Measurements from ENCODE around the gene HUNK. TPM values are rescaled to one million over a fixed set of nuclear protein-coding genes. Genes with fewer than 3 reads are reported as not detected.
"Not testable (repeated sequence)": the region's sequence is repeated elsewhere in the genome, so short reads cannot be mapped to it uniquely, and the experiment has no call there.

HUNK gene
- polyA plus RNA-seq, 3 donors: 0.42 to 1.3 (median 1.3) TPM

DNA sequence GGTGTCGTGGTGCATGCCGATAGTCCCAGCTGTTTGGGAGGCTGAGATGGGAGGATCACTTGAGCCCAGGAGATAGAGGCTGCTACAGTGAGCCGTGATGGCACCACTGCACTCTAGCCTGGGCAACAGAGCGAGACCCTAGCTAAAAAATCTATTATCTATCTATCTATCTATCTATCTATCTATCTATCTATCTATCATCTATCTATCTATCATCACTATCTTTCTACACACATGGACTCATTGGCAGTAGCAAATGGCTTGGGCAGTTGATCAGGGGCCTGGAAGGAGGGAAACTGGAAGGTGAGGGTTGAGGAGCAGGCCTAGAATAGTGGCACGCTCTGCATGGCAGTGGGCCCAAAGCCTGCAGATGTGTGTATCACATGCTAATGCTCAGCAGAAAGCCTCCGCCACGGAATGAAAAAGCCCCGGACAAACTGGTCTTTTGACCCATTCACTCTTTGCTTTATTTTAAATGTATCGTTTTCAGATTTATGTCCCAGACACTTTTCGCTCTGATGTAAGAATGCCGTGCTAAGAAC is 7.3 kb upstream of the HUNK start:
- WGBS, 3 donors: 70 to 90% (median 90%) methylated on average over 11 of the region's 11 CpGs

DNA sequence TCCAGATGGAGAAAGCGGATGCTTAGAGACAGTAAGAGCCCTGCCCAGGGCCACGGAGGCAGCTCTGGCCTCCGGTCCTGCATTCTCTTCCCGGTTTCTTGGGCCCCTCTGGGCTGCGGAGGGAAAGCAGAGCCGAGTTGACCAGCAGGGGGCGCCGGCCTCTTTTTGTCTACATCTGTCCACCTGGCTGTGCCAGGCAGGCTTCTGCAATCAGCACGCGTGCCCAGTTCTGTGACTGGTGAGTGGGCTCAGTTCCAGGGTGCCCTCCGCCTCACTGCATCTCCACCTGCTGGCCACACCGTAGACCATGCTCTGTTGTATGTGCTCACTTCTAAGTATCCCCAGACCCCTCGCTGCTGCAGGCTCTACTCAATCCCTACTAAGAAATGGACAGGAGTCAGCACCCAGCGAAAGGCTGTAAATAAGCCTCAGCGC is 6.7 kb upstream of the HUNK start:
- no peak overlapping the region for H3K27ac ChIP-seq (ENCODE audit: low read depth, low read length)
- 12 to 24% (median 16%) methylated on average over 15 of the region's 15 CpGs for WGBS, 3 donors

More for the DNA sequence above, 7.3 kb upstream of the HUNK start:
- no peak overlapping the region for H3K27ac ChIP-seq (ENCODE audit: low read depth, low read length)

DNA sequence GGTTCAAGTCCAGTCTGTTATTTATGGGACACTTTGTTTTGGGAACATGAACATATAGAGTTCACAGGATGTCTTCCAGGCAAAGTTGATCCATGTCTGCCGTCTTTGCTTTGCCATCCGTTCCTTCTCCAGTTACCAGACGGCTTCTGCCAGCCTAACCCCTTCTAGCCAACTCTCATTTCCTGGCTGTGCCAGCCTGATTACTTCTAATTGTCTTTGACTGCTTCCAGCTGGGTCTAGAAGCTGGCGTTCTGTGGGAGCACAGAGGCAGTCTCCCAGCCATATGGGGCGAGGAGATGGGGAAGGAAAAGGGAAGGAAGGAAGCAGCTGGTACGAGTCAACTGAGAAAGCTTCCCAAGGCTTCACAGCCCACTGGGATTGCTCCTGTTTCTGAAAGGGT is 3.1 kb upstream of the HUNK start:
- H3K27ac ChIP-seq (ENCODE audit: low read depth, low read length): no peak overlapping the region
- 54 to 78% (median 58%) methylated on average over 6 of the region's 6 CpGs for WGBS, 3 donors

DNA sequence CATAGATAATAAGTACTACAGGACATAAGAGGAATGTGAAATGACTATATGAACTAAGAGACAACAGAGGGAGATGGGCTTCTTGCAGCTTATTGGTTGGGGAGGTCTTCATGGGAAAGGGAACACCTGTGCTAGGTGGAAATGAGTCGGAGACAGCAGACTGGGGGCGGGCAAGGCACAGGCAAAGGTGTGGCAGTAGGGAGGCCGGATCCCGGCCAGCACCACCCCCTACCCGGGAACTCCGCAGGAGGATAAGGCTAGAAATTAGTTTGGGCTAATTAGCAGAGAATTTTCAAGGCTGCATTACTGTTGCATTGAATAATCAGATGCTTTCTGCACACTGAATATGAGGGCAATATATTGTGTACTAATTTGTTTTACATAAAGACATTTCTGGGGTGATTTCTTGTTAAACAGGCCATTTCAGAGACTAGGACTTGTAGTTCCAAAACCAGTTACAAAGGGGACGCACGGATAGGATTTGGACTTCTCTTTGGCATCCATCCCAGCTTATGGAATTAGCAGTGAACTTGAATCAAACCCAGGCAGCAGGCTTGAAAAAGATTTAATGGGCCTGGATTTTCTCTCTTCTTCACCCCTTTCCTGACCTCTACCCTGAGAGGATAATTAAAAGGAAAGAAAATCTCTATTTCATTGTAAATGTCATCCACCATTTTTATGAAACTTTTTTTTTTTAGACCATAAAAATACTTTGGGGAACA is 2.2 kb upstream of the HUNK start:
- no peak overlapping the region for H3K27ac ChIP-seq (ENCODE audit: low read depth, low read length)
- WGBS, 3 donors: 33 to 70% (median 69%) methylated on average over 8 of the region's 8 CpGs

DNA sequence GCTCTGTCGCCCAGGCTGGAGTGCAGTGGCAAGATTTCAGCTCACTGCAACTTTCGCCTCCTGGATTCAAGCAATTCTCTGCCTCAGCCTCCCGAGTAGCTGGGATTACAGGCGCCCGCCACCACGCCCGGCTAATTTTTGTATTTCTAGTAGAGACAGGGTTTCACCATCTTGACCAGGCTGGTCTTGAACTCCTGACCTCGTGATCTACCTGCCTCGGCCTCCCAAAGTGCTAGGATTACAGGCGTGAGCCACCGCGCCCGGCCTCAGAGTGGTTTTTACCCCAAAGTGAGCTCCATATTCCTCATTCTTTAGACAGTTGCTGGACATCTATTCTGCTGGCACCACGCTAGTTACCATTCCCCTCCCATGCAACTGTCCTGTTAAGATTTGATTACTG is 1.4 kb upstream of the HUNK start:
- 90 to 94% (median 93%) methylated on average over 14 of the region's 14 CpGs for whole genome bisulfite sequencing, 3 donors
- not testable (repeated sequence) for H3K27ac ChIP-seq (ENCODE audit: low read depth, low read length)

DNA sequence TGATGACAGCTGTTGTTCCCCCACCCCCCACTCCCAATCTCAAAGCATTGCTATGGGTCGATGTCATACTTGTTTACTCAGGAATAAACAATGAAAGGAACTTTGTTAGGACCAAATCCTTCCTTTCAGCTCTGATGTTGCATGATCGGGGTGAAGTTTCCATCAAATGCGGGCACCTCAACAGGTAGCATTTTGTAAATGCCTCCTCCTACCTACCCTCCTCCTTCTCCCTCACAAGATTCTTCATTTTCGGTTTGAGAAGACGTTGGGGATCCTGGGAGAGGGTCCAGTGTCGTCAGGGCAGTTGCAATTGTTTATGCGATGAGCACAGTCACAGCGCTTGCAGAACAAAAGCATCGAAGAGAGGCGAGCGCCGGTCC is 758 bp upstream of the HUNK start:
- no peak overlapping the region for H3K27ac ChIP-seq (ENCODE audit: low read depth, low read length)
- WGBS, 3 donors: 8 to 14% (median 12%) methylated on average over 12 of the region's 12 CpGs

DNA sequence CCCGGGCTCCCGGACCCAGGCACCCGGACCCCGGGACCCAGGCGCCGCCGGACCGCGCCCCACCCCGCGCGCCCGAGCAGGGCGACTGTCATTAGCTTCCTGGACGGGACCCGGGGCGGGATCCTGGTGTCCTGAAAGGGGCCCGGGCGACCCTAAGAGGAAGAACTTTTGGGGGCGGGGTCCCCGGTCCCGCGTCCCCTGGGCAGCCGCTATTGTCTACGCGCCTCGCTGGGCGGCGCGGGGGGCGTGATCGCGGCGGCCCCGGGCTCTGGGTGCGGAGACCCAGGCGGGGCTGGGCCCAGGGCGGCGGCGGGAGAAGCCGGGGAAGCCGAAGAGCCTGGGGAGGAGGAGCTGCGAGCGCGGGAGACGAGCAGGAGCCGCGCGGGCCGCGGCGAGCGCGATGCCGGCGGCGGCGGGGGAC is 465 bp downstream of the HUNK start:
- no peak overlapping the region for H3K27ac ChIP-seq (ENCODE audit: low read depth, low read length)
- WGBS, 3 donors: 0 to 1% (median 1%) methylated on average over 37 to 58 of the region's 58 CpGs

DNA sequence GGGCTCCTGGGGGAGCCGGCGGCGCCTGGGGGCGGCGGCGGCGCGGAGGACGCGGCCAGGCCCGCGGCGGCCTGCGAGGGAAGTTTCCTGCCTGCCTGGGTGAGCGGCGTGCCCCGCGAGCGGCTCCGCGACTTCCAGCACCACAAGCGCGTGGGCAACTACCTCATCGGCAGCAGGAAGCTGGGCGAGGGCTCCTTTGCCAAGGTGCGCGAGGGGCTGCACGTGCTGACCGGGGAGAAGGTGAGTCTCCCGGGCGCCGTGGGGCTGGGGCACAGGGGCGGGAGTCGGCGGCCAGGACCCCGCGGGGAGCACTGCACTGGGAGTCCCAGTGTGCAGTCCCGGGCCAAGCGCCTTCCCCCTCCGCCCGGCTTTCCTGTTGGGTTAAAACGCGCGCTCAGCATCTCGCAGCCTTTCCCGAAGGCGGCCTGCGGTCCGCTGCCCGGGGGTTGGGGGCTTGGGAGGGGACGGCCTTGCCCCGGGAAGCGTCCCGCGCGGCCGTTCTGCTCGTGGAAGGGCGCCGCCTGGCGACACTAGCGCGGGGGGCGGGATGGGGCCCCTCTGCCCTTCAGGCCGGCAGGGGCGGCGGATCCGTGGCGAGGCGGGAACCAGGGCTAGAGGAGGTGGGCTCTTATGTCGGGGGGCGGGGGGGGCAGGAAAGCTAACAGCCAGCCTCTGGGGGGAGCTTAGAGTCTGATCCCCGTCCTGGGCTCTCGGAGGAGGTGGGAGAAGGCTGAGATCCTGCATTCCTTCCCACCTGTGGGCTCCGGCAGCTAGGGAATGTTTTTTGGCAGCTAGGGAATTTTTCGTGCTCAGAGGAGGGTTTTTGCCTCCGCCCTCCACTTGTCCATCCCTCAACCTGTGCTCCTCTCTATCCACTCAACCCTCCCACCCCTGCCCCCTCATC is 1.1 kb downstream of the HUNK start:
- H3K27ac ChIP-seq (ENCODE audit: low read depth, low read length): no peak overlapping the region
- 1 to 3% (median 1%) methylated on average over 62 to 77 of the region's 77 CpGs for WGBS, 3 donors

DNA sequence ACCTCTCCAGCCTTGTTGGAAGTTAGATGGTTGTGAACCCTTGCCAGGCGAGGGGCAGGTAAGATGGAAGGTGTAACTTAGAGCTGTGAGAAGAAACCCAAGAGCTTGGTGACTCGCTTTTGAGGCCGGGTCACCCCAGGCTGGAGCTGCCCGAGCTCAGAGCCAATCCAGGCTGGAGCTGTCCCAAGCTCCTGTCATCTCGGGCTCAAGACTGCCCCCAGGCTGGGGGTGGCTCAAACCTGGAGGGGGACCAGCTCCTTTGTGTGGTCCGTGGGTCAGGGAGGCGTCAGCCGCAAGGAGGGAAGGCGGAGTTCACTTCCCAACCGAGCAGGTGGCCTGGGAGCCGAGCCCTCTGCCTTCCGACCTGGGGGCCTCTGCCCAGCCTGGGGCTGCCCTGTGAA is 2.0 kb downstream of the HUNK start:
- no peak overlapping the region for H3K27ac ChIP-seq (ENCODE audit: low read depth, low read length)
- 24 to 72% (median 55%) methylated on average over 12 of the region's 12 CpGs for WGBS, 3 donors

DNA sequence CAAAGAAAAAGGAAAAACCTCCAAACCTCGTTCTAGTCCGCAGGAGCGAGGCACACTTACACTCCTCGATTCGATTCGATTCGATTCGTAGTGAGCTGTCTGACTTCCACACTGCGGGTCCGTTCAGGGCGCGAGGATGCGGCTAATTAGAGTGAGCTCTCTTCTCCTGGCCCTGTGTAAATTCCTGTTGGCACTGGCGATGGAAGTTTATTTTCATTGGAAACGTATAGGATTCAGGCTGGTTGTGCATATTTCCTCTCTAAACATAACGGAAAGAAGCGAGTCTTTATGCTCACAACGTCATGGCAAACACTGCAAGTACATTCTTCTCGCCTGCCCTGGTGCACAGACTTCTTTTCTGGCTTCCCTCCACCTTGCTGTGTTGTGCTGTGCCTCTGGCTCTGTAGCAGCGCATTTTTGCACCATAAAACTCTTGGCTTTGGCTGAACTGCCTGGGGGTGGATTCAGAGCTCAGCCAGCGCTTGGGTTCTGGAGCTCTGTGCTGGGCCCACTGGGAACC is 2.7 kb downstream of the HUNK start:
- 25 to 87% (median 80%) methylated on average over 21 of the region's 21 CpGs for WGBS, 3 donors

DNA sequence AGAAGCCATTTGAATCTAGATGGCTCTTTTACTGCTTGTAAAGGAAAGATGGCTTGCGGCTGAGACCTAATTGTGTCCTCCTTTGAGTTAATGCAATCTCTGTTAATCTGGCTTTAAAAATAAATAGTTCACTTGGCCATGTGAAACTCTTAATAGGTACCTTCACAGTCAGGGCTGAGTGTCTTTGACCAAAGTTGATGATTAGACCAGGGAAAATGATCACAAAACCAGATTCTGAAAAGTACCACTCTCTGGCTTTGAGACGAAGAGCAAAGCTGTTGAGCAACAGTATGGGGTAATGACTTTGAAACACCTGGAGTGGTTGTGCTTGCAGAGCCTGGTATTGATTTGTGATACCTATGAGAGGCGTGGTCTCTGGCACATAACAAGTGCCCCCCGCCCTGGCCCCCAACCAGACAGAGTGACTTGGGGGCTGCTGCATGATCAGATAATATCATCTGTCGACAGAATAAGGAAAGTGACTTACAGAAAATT is 4.7 kb downstream of the HUNK start:
- no peak overlapping the region for H3K27ac ChIP-seq (ENCODE audit: low read depth, low read length)
- WGBS, 3 donors: 50 to 92% (median 86%) methylated on average over 5 of the region's 5 CpGs

More for the DNA sequence above, 2.7 kb downstream of the HUNK start:
- no peak overlapping the region for H3K27ac ChIP-seq (ENCODE audit: low read depth, low read length)

DNA sequence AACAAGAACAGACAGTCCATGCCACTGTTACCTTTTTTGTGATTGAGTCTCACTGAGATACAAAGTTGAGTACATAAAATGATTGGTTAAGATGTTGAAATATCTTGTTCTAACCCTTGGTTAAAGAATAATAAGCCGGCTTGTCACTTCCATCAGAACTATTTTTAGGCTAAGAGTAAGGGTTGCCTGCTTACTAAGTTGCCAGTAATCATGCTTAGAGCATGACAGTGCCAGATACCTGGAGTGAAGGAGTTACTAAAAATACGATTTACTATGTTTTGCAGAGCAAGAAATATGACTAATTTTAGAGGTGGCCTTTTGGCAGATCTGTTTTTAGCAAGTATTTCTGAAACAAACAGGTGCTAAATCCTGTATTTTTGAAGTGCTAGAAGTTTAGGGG is 6.0 kb downstream of the HUNK start:
- WGBS, 3 donors: 28 to 72% (median 66%) methylated on average over 2 of the region's 2 CpGs
- H3K27ac ChIP-seq (ENCODE audit: low read depth, low read length): no peak overlapping the region

DNA sequence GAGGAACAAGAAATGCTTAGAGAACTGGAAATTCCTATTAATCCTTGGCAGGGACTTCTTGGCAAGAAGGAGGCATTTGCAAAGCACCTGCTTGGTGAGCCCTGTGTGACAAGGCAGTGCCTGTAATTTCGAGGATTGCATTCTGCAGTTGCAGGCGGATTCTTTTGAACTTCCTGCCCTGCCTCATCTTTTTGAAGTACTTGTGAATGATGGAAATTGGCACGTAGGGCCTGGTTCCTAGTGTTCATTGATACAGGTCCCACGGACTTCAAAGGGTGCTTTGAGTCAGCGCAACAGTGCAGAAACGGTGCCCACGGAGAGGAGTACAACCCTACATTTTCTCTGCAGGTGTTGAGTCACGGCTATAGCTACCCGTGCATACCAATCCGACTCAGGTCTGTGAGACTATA is 6.4 kb downstream of the HUNK start:
- WGBS, 3 donors: 28 to 77% (median 74%) methylated on average over 10 of the region's 10 CpGs
- no peak overlapping the region for H3K27ac ChIP-seq (ENCODE audit: low read depth, low read length)

DNA sequence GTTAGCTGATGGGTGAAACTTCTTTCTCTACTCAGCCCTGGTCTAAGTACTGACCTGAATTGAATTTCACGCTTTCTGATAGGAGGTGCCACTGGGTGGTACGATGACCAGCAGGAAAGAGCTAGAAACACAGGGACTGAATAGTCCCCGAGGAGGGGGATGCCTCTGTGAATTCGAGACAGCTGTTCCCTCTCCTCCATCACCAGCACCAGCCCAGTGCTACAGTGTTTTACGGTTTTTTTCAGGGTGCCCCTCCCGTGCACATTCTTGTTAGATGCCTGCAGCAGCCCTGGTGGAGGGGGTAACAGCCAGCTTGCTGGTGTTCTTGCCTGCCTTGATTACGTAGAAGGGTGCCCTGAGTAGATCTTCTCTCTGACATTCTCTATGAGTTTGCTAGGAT is 7.1 kb downstream of the HUNK start:
- no peak overlapping the region for H3K27ac ChIP-seq (ENCODE audit: low read depth, low read length)
- WGBS, 3 donors: 56 to 73% (median 68%) methylated on average over 7 of the region's 7 CpGs

DNA sequence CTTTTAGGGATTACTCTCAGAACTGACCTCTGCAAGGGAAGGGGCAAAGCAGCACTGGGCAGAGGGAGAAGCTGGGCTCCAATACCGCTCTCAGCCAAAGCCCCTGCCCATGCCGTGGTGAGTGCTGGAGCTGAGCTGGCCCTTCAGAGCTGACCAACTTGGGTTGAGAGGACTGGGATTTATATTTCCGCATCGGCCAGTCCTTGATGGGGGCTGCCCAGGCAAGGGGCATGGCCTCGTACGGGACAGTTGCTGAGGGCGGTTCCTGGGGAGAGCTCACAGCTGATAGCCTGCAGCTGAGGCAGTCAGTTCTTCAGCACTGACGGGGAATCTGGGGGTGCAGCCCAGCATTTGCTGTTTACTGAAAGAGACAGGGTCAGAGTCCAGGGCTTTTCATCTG is 8.0 kb downstream of the HUNK start:
- H3K27ac ChIP-seq (ENCODE audit: low read depth, low read length): no peak overlapping the region
- WGBS, 3 donors: 75 to 89% (median 82%) methylated on average over 8 of the region's 8 CpGs

DNA sequence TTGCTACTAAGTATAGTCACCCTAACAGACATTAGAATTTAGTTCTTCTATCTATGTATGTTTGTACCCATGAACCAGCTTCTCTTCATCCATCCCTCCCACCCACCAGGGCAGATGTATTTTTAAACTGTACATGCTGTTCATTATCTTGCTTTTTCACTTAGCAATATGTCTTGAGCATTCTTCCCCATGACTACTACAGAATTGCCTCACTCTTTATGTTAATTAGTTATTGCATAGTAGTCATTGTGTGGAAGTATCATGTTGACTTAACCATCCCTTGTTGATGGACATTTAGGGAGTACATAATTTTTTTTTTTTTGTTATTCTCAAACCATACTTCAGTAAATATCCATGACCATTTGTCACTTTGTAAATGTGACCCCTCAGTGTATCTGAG is 9.9 kb downstream of the HUNK start:
- H3K27ac ChIP-seq (ENCODE audit: low read depth, low read length): no peak overlapping the region

DNA sequence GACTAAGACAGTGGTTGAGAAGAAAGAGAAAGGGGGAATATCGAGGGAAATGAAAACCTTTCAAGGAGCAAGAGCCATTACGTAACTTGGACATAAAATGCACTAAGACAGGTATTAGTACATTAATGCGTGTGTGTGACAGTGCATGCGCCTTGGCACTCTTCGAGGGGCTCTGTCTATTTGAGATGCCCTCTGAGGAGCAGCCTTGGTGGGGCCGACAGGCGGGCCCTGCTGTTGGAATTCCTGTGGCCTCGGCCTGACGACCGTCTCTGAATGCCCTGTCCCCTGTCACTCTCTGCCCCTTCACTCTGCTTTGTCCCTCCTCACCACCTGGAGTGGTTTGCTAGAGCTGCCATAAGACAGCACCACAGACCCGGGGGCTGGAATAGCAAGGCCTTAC is 12.3 kb downstream of the HUNK start:
- 94 to 98% (median 96%) methylated on average over 11 of the region's 11 CpGs for WGBS, 3 donors

DNA sequence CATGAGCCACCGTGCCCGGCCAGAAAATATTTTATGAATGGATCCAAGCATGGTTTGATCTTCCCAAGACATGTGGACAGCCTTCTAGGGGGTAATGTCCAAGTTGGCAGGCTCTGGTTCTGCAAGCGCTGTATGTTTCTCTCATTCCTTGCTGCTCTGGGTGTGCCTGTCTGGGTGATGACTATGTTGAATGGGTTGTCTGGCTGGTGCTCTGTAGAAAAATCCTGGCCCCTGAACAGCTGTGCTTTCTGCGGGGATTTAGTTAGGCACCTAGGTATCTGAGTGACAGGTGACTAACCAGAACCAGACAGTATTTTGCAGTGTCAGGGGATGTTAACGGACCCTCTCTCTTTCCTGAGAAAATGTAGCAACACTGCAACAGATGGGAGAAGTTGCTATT is 14.1 kb downstream of the HUNK start:
- H3K27ac ChIP-seq (ENCODE audit: low read depth, low read length): no peak overlapping the region
- 71 to 82% (median 72%) methylated on average over 5 of the region's 5 CpGs for WGBS, 3 donors

More for the DNA sequence above, 12.3 kb downstream of the HUNK start:
- no peak overlapping the region for H3K27ac ChIP-seq (ENCODE audit: low read depth, low read length)

DNA sequence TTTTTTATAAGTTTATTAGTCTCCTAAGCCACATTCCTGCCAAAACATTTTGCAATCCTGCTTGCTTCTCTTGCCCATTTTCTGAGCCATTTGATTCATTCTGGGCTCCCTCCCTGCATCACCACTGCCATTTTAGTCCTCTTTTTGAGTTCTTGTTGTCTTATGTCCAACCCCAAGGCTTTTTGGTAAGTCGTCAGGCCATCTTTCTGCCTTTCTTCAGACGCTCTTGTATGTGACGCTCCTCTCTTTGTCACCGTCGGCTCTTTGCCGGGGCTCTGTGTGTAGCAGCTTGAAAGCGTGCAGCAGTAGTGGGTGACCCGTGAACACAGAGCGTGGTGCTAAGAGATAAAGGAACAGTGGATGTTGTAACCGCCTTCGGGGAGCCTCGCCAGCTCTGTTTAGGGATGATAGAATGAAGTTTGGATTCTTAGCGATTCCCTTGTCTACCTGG is 14.6 kb downstream of the HUNK start:
- 60 to 68% (median 62%) methylated on average over 13 of the region's 13 CpGs for WGBS, 3 donors

More for the DNA sequence above, 14.6 kb downstream of the HUNK start:
- no peak overlapping the region for H3K27ac ChIP-seq (ENCODE audit: low read depth, low read length)
